ENCODE measurements around the gene CYBA. TPM values are rescaled to one million over a fixed set of nuclear protein-coding genes. Genes with fewer than 3 reads are reported as not detected.
A peak's percentile ranks its signal among the peaks of the same experiment; 100 is the strongest.

CYBA gene
- total and polyA plus RNA-seq, 3 experiments from 2014 or later = 208 to 1,129 (median 237) TPM

DNA sequence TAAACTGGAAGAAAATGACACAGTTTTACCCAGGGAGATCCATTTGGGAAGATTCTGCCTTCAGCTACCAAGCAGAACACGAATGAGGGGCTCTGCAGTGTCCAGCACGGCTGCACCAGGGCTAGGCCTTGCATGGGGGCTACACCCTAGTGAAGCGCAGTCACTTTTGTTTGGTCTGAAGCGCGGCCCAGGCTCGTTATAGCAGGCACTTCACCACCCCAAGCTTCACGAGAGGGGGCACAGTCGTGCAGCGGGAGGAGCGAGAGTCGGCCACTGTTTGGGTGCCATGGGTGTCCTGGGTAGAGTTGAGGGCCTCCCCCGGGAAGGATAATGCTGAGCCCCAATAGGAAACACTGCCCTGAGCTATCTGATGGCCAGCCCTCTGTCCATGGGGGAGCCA is 34.1 kb downstream of the CYBA start:
- H3K27me3 Mint-ChIP-seq = peaks cover 0 to 4% of the 10 kb centered on the region in 2 donors
- Histone ChIP-seq H3K4me3 (ENCODE audit: low read length) (no peak overlapping the region), H3K4me1 (ENCODE audit: insufficient read depth, low read length) (peaks cover 32% of the 10 kb centered on the region), H3K36me3 (ENCODE audit: insufficient read depth, low read length) (peaks cover 16% of the 10 kb centered on the region), H3K27ac (ENCODE audit: low read depth, low read length) (no peak overlapping the region), H3K27me3 (ENCODE audit: insufficient read depth, low read length, poor library complexity, severe bottlenecking) (no peaks in the 10 kb centered on the region), H3K9me3 (ENCODE audit: low read length) (no peaks in the 10 kb centered on the region)
- no peak overlapping the region for H3K4me3 Mint-ChIP-seq
- POLR2A ChIA-PET = interaction anchor here (0.6 kb wide), 1 partner anchor 51 kb away, joined by 3 read pairs; no protein-coding TSS in a partner anchor
- peak overlapping the region; percentile 48 to 100 (median 100) for H3K27ac Mint-ChIP-seq
- peaks cover 0 to 72% (median 14%) of the 10 kb centered on the region in 3 donors for H3K36me3 Mint-ChIP-seq
- peaks cover 0 to 2% (median 2%) of the 10 kb centered on the region in 5 donors for H3K9me3 Mint-ChIP-seq
- CTCF ChIA-PET = interaction anchor here (0.8 to 1.5 kb wide), 2 partner anchors 17 to 69 kb away, joined by 3 read pairs; no protein-coding TSS in a partner anchor
- H3K4me1 Mint-ChIP-seq = peaks cover 30 to 61% (median 51%) of the 10 kb centered on the region in 3 donors
- no peak for DNase-seq

GRCh38 chr16:88616320-88616719 is 34.5 kb downstream of the CYBA start:
- POLR2A ChIA-PET = interaction anchor here (0.6 kb wide), 1 partner anchor 51 kb away, joined by 3 read pairs; no protein-coding TSS in a partner anchor
- H3K36me3 ChIP-seq (ENCODE audit: insufficient read depth, low read length) = peaks cover 18% of the 10 kb centered on the region

DNA sequence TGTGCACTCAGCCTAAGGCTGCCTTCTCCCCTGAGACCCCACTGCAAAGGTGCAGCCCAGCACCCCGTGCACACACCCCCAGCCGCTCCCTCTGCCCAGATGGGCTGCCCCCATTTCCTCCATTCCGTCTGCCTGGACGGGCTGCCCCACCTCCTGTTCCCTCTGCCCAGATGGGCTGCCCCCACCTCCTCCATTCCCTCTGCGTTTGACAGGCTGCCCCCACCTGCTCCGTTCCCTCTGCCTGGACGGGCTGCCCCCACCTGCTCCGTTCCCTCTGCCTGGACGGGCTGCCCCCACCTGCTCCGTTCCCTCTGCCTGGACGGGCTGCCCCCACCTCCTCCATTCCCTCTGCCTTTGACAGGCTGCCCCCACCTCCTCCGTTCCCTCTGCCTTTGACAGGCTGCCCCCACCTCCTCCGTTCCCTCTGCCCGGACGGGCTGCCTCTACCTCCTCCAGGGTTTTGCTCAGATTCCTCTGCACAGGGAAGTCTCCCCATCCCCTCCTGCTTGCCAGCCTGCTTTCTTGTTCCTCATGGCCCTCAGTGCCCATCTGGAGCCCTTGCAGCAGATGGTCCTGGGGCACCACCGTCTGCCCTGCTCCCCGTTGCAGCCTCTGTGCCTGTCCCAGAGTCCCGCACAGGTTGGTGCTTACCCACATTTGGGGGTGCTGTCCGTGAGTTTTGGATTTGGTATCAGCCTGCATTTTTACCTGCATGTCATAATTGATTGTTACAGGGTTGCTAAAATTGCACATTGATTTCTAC is 35.9 kb downstream of the CYBA start:
- peaks cover 31% of the 10 kb centered on the region for H3K36me3 ChIP-seq (ENCODE audit: insufficient read depth, low read length)
- peaks cover 0 to 79% (median 16%) of the 10 kb centered on the region in 3 donors for H3K36me3 Mint-ChIP-seq
- H3K4me3 Mint-ChIP-seq = no peak overlapping the region
- no peaks in the 10 kb centered on the region for H3K27me3 ChIP-seq (ENCODE audit: insufficient read depth, low read length, poor library complexity, severe bottlenecking)
- H3K27ac ChIP-seq (ENCODE audit: low read depth, low read length) = no peak overlapping the region
- ChIA-PET CTCF (no interaction called here), POLR2A (no interaction called here)
- peaks cover 0 to 2% of the 10 kb centered on the region in 2 donors for H3K27me3 Mint-ChIP-seq
- H3K4me1 ChIP-seq (ENCODE audit: insufficient read depth, low read length) = peaks cover 20% of the 10 kb centered on the region
- H3K4me3 ChIP-seq (ENCODE audit: low read length) = no peak overlapping the region
- no peaks in the 10 kb centered on the region for H3K9me3 ChIP-seq (ENCODE audit: low read length)
- peaks cover 21 to 48% (median 41%) of the 10 kb centered on the region in 3 donors for H3K4me1 Mint-ChIP-seq
- peak overlapping the region; percentile 59 to 99 (median 84) for H3K27ac Mint-ChIP-seq
- peaks cover 0 to 1% (median 1%) of the 10 kb centered on the region in 5 donors for H3K9me3 Mint-ChIP-seq
- no peak for DNase-seq

More at GRCh38 chr16:88616320-88616719, 34.5 kb downstream of the CYBA start:
- H3K9me3 ChIP-seq (ENCODE audit: low read length) = no peaks in the 10 kb centered on the region
- no peak overlapping the region for H3K4me3 ChIP-seq (ENCODE audit: low read length)
- H3K4me3 Mint-ChIP-seq = peak overlapping the region in 1 of 7 donors; percentile 35
- H3K9me3 Mint-ChIP-seq = peaks cover 0 to 2% (median 2%) of the 10 kb centered on the region in 5 donors
- peaks cover 0 to 73% (median 14%) of the 10 kb centered on the region in 3 donors for H3K36me3 Mint-ChIP-seq
- no peak overlapping the region for H3K27ac ChIP-seq (ENCODE audit: low read depth, low read length)
- CTCF ChIA-PET = interaction anchor here (1.5 kb wide), 1 partner anchor 17 kb away, joined by 3 read pairs; no protein-coding TSS in a partner anchor
- H3K4me1 ChIP-seq (ENCODE audit: insufficient read depth, low read length) = peaks cover 29% of the 10 kb centered on the region
- H3K4me1 Mint-ChIP-seq = peaks cover 30 to 58% (median 51%) of the 10 kb centered on the region in 3 donors
- H3K27ac Mint-ChIP-seq = peak overlapping the region in 7 of 8 donors; percentile 48 to 100 (median 100)
- no peak for DNase-seq
- H3K27me3 Mint-ChIP-seq = peaks cover 0 to 4% of the 10 kb centered on the region in 2 donors
- no peaks in the 10 kb centered on the region for H3K27me3 ChIP-seq (ENCODE audit: insufficient read depth, low read length, poor library complexity, severe bottlenecking)

DNA sequence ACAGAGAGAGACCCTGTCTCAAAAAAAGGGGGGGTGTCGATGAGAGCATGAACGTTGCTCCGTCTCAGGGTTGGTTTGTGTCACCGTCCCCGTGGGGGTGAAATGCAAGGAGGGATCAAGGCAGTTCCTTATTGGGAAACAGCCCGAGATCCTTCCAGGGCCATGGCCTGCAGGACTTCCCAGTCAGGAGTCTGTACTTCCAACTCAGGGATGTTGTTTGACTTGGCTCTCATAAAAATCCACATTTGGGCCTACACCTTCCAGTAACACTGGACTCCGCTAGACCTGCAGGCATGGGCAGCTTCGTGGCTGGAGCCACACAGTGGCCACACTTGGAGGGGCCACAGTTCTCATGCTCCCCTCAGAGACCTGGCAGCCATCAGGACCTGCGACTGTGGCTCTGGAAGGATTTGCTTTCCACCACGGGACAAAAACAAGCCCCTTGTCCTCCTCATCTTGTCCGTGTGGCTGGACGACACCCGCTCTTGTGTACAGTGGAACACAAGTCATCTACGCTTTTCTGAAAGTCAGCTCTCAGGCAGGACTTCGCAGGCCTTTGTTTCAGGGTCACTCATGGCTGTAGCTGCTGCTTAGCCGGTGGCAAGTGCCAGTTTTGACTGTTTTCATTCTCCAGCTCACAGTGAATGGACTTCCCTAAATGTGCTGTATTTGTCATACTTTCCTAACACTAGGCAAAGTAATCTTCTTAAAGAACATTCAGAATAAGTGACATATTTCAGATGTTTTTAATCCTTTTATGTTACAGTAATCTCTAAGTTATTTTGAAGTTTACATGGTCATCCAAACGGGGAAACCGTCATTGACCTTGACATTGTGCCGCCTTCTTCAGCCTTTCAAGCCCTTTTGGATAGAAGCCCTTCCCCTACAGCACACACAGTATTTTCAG is 36.7 kb downstream of the CYBA start:
- Mint-ChIP-seq H3K27ac (peak overlapping the region; percentile 54 to 91 (median 78)), H3K9me3 (no peaks in the 10 kb centered on the region), H3K4me3 (no peak overlapping the region), H3K4me1 (peaks cover 12 to 40% (median 33%) of the 10 kb centered on the region in 3 donors), H3K27me3 (no peaks in the 10 kb centered on the region), H3K36me3 (peaks cover 0 to 79% (median 17%) of the 10 kb centered on the region in 3 donors)
- Histone ChIP-seq H3K27ac (ENCODE audit: low read depth, low read length) (no peak overlapping the region), H3K36me3 (ENCODE audit: insufficient read depth, low read length) (peaks cover 33% of the 10 kb centered on the region), H3K4me3 (ENCODE audit: low read length) (no peak overlapping the region), H3K4me1 (ENCODE audit: insufficient read depth, low read length) (peaks cover 13% of the 10 kb centered on the region), H3K27me3 (ENCODE audit: insufficient read depth, low read length, poor library complexity, severe bottlenecking) (no peaks in the 10 kb centered on the region), H3K9me3 (ENCODE audit: low read length) (no peaks in the 10 kb centered on the region)
- DNase-seq = no peak
- ChIA-PET CTCF (no interaction called here), POLR2A (no interaction called here)

DNA sequence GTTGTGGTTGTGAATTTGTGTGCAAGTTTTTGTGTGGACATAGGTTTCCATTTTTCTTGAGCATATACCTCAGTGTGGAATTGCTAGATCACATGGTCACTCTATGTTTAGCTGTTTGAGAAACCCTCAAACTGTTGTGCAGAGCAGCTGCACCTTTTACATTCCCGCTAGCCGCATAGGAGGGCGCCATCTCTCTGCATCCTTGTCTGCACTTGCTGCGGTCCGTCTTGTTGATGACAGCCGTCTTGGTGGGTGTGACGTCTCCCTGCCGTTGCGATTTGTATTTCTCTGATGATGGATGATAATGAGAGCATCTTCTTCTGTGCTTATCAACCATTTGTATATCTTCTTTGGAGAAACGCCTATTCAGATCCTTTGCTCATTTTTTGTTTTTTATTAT is 37.6 kb downstream of the CYBA start:
- no peak overlapping the region for H3K4me3 ChIP-seq (ENCODE audit: low read length)
- no peaks in the 10 kb centered on the region for H3K27me3 Mint-ChIP-seq
- no peaks in the 10 kb centered on the region for H3K9me3 ChIP-seq (ENCODE audit: low read length)
- CTCF ChIA-PET = interaction anchor here (1.3 kb wide), 1 partner anchor 89 kb away, joined by 6 read pairs; no protein-coding TSS in a partner anchor
- H3K27ac ChIP-seq (ENCODE audit: low read depth, low read length) = no peak overlapping the region
- no peaks in the 10 kb centered on the region for H3K9me3 Mint-ChIP-seq
- H3K4me1 ChIP-seq (ENCODE audit: insufficient read depth, low read length) = peaks cover 5% of the 10 kb centered on the region
- no peak overlapping the region for H3K4me3 Mint-ChIP-seq
- DNase-seq = no peak
- H3K4me1 Mint-ChIP-seq = peaks cover 5 to 31% (median 24%) of the 10 kb centered on the region in 3 donors
- peak overlapping the region in 6 of 8 donors; percentile 32 to 90 (median 66) for H3K27ac Mint-ChIP-seq
- peaks cover 0 to 78% (median 17%) of the 10 kb centered on the region in 3 donors for H3K36me3 Mint-ChIP-seq
- no peaks in the 10 kb centered on the region for H3K27me3 ChIP-seq (ENCODE audit: insufficient read depth, low read length, poor library complexity, severe bottlenecking)
- H3K36me3 ChIP-seq (ENCODE audit: insufficient read depth, low read length) = peaks cover 38% of the 10 kb centered on the region
- POLR2A ChIA-PET = no interaction called here

DNA sequence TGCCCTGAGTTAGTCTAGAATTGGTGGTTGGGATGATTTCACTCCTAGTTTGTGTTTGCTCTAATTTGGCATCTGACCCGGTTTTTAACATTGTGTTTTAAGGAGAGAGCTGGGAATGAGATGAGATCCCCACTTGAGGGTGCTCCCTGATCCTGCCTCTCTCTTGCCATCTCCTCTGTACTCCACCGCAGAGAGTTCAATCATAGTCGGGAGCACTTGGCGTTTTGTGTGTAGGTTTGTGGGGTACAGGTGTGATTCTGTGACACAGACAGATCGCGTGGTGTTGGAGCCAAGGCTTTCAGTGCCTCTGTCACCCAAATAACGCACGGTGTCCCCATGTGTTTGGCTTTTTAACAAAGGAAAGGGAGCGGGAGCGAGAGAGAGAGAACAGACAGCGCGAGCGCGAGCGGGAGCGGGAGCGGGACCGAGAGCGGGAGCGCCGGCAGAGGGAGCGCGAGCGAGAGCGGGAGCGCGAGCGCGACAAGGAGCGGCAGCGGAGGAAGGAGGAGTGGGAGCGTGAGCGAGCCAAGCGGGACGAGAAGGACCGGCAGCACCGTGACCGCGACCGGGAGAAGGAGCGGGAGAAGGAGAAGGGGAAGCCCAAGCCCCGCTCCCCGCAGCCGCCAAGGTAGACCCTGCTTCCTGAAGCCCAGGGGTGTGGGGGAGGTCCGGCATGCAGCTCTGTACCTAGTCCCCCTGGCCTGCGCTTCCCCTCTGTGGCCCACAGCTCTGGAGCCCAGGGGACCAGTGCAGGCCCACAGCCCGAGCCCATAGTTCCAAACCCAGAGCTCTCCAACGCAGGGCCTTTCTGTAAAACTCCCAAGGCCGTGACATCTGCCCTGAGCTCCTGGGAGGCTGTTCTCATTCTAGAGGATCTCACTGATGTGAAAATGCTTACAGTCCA is 39.7 kb downstream of the CYBA start:
- ChIA-PET CTCF (no interaction called here), POLR2A (interaction anchor here (1.1 kb wide), 1 partner anchor 8 kb away, joined by 3 read pairs; no protein-coding TSS in a partner anchor)
- H3K36me3 ChIP-seq (ENCODE audit: insufficient read depth, low read length) = peaks cover 31% of the 10 kb centered on the region
- no peaks in the 10 kb centered on the region for H3K9me3 ChIP-seq (ENCODE audit: low read length)
- Mint-ChIP-seq H3K27ac (peak overlapping the region in 5 of 8 donors; percentile 33 to 76 (median 57)), H3K9me3 (no peaks in the 10 kb centered on the region), H3K36me3 (peaks cover 0 to 81% (median 23%) of the 10 kb centered on the region in 3 donors), H3K27me3 (no peaks in the 10 kb centered on the region), H3K4me1 (peaks cover 9 to 23% (median 19%) of the 10 kb centered on the region in 3 donors), H3K4me3 (peak overlapping the region in 1 of 7 donors; percentile 40)
- H3K27me3 ChIP-seq (ENCODE audit: insufficient read depth, low read length, poor library complexity, severe bottlenecking) = no peaks in the 10 kb centered on the region
- no peak overlapping the region for H3K4me3 ChIP-seq (ENCODE audit: low read length)
- no peak overlapping the region for H3K27ac ChIP-seq (ENCODE audit: low read depth, low read length)
- DNase-seq = no peak
- H3K4me1 ChIP-seq (ENCODE audit: insufficient read depth, low read length) = no peaks in the 10 kb centered on the region

DNA sequence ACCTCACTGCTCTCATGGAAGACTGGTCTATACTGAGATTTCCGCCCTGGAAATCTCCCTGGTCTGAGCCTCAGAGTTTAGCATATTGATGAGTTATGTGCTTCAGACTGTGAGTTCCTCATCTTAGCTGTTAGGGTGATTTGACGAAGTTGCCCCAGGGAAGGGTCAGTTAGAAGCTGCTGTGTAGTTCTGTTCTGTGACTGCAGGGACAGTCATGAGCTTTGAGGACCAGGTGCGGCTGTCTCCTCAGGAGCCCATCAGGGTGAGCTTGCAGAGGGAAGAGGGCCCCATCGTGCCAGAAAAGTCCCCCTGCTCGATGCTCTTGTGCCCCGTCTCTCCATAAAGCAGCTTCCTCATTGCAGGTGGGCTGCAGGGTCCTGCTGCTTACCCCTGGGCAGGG is 40.8 kb downstream of the CYBA start:
- H3K4me3 ChIP-seq (ENCODE audit: low read length) = no peak overlapping the region
- no peaks in the 10 kb centered on the region for H3K4me1 ChIP-seq (ENCODE audit: insufficient read depth, low read length)
- Mint-ChIP-seq H3K4me3 (no peak overlapping the region), H3K36me3 (peaks cover 0 to 80% (median 20%) of the 10 kb centered on the region in 3 donors), H3K27me3 (no peaks in the 10 kb centered on the region), H3K4me1 (peaks cover 8 to 19% (median 19%) of the 10 kb centered on the region in 3 donors), H3K9me3 (no peaks in the 10 kb centered on the region), H3K27ac (peak overlapping the region in 4 of 8 donors; percentile 63 to 97 (median 72))
- no peak overlapping the region for H3K27ac ChIP-seq (ENCODE audit: low read depth, low read length)
- H3K9me3 ChIP-seq (ENCODE audit: low read length) = no peaks in the 10 kb centered on the region
- H3K36me3 ChIP-seq (ENCODE audit: insufficient read depth, low read length) = peaks cover 31% of the 10 kb centered on the region
- ChIA-PET CTCF (interaction anchor here (0.6 to 1.0 kb wide), 2 partner anchors 10 to 833 kb away, joined by 3 read pairs; no protein-coding TSS in a partner anchor), POLR2A (interaction anchor here (1.1 kb wide), 1 partner anchor 9 kb away, joined by 3 read pairs; no protein-coding TSS in a partner anchor)
- no peak for DNase-seq
- no peaks in the 10 kb centered on the region for H3K27me3 ChIP-seq (ENCODE audit: insufficient read depth, low read length, poor library complexity, severe bottlenecking)
